GM10248 (cell line): ENCODE measurements around the gene GLT8D1.

Source experiments
- CTCF ChIA-PET: fragments of 300-600 bp; sonication (Branson Sonifier 250); formaldehyde crosslinking; extraction: SDS; loops from one replicate; lab custom pipeline; 2021; ENCODE audit warnings: antibody characterized with exemption; lab: Yijun Ruan, JAX
- POLR2A ChIA-PET: fragments of 350-650 bp; sonication (Branson Sonifier 250); formaldehyde crosslinking; extraction: SDS; loops from one replicate; lab custom pipeline; 2020; ENCODE audit warnings: antibody characterized with exemption; lab: Yijun Ruan, JAX
- DNase-seq: peaks from one replicate; pipeline ENCODE4 v3.0.0; 2012; ENCODE audit errors: extremely low spot score
- TF ChIP-seq, protein P1 (sequence below): IDR thresholded peaks from 2 replicates; pipeline ENCODE4 v1.5.1; 2012; ENCODE audit warnings: mild to moderate bottlenecking, low read depth; ENCODE audit errors: extremely low read depth, missing control alignments, control extremely low read depth

GLT8D1 gene

DNA sequence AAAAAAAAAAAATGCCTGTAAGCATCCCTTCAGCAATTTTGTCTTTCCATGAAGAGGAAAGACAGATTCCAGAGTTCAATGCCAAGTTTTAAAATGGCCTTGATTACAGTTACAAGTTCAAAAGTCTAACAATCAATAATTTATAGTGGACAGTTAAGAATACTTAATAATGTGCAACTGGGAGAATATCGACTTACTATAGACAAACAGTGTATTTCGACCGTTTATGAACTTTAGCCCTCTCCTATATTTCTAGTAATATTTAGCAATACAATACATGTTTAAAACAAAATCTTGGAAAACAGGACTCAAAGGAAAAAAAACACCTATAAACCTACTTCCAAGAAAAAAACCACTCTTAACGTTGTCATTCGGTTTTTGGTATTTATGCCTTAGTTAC lies 21.4 kb downstream of the GLT8D1 start:
- CTCF ChIA-PET, result no interaction called here
- TF ChIP-seq, protein P1, sequence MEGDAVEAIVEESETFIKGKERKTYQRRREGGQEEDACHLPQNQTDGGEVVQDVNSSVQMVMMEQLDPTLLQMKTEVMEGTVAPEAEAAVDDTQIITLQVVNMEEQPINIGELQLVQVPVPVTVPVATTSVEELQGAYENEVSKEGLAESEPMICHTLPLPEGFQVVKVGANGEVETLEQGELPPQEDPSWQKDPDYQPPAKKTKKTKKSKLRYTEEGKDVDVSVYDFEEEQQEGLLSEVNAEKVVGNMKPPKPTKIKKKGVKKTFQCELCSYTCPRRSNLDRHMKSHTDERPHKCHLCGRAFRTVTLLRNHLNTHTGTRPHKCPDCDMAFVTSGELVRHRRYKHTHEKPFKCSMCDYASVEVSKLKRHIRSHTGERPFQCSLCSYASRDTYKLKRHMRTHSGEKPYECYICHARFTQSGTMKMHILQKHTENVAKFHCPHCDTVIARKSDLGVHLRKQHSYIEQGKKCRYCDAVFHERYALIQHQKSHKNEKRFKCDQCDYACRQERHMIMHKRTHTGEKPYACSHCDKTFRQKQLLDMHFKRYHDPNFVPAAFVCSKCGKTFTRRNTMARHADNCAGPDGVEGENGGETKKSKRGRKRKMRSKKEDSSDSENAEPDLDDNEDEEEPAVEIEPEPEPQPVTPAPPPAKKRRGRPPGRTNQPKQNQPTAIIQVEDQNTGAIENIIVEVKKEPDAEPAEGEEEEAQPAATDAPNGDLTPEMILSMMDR, result no peak
- no peak for DNase-seq
- POLR2A ChIA-PET, result no interaction called here

DNA sequence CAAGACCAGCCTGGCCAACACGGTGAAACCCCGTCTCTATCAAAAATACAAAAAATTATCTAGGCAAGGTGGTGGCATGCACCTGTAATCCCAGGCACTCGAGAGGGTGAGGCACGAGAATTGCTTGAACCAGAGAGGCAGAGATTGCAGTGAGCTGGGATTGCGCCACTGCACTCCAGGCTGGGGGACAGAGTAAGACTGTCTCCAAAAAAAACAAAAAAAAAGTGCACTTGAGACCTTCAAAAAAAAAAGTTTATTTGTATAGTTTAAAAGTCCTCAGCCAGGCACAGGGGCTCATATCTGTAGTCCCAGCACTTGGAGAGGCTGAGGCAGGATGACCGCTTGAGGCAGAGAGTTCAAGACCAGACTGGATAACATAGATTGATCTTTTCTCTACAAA lies 22.0 kb downstream of the GLT8D1 start:
- no peak for DNase-seq
- ChIA-PET POLR2A (no interaction called here), CTCF (no interaction called here)
- TF ChIP-seq, protein P1, result no peak

DNA sequence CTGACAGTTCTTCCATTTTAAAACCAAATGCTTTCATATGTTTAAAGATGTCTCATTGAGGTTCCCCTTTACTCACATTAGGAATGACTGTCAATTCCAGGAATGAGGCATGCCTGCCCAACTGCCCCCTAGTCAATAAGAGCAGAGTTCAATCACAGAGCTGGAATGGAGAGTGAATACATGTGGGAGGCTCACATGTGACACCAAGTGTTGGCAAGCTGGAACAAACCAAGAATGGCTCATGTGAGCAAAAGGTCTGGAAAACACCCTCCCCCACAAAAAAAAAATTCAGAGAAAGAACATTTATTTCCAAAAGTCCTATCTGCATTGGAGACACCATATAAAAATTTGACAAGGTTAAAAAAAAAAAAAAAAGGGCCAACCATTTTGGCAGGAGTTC lies 23.6 kb downstream of the GLT8D1 start:
- no peak for DNase-seq
- TF ChIP-seq, protein P1, result peak; percentile 20
- CTCF ChIA-PET, result interaction anchor here (1.4 to 1.6 kb wide), 3 partner anchors 10 to 213 kb away, joined by 3 to 4 read pairs (median 3); no protein-coding TSS in a partner anchor
- POLR2A ChIA-PET, result no interaction called here

DNA sequence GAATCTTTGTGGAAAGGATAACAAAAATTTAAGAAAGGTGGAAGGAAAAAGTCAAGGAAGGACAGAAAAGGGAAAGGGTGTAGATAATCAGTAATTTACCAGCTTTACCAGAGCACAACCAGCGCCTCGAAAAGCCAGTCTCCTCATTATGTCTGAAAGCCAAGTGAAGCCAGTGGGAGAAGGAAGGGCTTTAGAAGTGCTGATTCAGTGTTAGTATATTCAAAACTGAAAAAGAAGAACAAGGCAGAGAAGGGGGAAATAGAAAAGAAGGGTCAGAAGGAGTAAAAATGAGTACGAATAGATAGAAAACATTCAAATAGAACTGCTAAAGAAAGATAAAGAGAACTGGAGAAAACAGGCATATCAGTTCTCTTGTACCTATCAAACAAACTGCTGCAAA lies 24.0 kb downstream of the GLT8D1 start:
- POLR2A ChIA-PET, result no interaction called here
- DNase-seq, result no peak
- CTCF ChIA-PET, result interaction anchor here (1.4 to 1.6 kb wide), 3 partner anchors 10 to 213 kb away, joined by 3 to 4 read pairs (median 3); no protein-coding TSS in a partner anchor
- TF ChIP-seq, protein P1, result no peak

DNA sequence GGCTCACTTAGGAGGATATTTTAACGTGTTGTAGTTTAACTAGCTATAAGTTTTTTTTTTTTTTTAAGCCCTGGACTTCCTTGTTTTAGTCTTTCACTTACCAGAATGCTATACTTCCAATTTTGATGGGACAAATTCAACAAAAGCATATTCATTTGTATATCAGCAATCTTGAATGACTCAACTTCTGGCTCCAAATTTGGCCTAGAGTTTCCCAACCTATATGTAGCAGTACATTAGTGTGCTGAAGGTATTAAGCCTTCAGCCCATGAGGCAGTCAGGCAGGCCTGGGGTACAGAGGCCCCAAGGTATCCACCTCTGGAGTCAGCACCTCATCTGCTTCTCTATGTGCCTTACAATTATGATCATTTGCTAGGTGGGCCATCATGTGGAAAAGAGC lies 25.8 kb downstream of the GLT8D1 start:
- CTCF ChIA-PET, result interaction anchor here (1.3 to 1.5 kb wide), 2 partner anchors 11 to 14 kb away, joined by 4 read pairs; no protein-coding TSS in a partner anchor
- POLR2A ChIA-PET, result no interaction called here
- TF ChIP-seq, protein P1, result no peak
- DNase-seq, result no peak

DNA sequence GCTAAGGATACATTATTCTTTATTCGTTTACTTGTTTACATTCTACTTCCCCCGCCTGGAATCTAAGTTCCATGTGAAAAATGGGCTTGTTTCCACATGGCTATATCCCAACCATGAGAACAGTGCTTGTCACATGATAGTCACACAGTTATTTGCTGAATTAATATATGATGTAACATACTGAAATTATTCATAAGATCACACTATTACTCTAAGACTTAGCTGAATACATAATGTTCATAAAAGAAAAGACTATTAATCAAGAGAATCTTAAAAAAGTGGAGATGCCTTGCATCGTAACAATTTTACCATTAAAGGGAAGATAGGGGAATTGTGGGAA lies 26.4 kb downstream of the GLT8D1 start:
- POLR2A ChIA-PET, result no interaction called here
- TF ChIP-seq, protein P1, result no peak
- CTCF ChIA-PET, result interaction anchor here (1.3 to 1.5 kb wide), 2 partner anchors 11 to 13 kb away, joined by 4 read pairs; no protein-coding TSS in a partner anchor
- no peak for DNase-seq
